MM.1S (cell line): ENCODE results near the gene RASAL2.

Experiments used
- CTCF ChIP-seq: fragments of 300-600 bp; sonication (generic); IDR thresholded peaks from 2 replicates; pipeline ENCODE4 v1.5.1; 2016; ENCODE audit warnings: antibody characterized with exemption, low read length, mixed read lengths
- EZH2 ChIP-seq: fragments of 300-600 bp; sonication (generic); optimal IDR thresholded peaks from 2 replicates; pipeline ENCODE3; 2017; ENCODE audit warnings: low read depth, mild to moderate bottlenecking, antibody characterized with exemption, low read length, mixed read lengths

GRCh38 chr1:178530037-178530402 is 436.1 kb downstream of the RASAL2 start:
- TF ChIP-seq CTCF (no peak), EZH2 (no peak)
